Skeletal muscle cell (primary cell): ENCODE measurements around the gene PNPO.
A peak's percentile ranks its signal among the peaks of the same experiment; 100 is the strongest.

ENCODE experiments used
- DNase-seq: peaks from one replicate; pipeline ENCODE4 v3.0.0-alpha.2; 2010; ENCODE audit warnings: low read depth
- H3K4me3 ChIP-seq: 2 replicates; pipeline ENCODE4 v1.5.1; 2011; ENCODE audit warnings: low read depth, mild to moderate bottlenecking, control low read depth, low read length, moderate library complexity

The PNPO gene

GRCh38 chr17:47941246-47942095, at the start of gene PNPO:
Gene PNPO (plus strand): TSS chr17:47941571. CDS start chr17:47941676, 105 bp downstream.
- H3K4me3 ChIP-seq: peak within 1 kb of the TSS; percentile 84

GRCh38 chr17:47894498-47895346, 46.6 kb upstream of the PNPO start:
- peak overlapping the region; percentile 76 for H3K4me3 ChIP-seq
- DNase-seq: no peak

More at GRCh38 chr17:47941246-47942095, at the start of gene PNPO:
- peak; percentile 89 for DNase-seq

- peak overlapping the region; percentile 76 for H3K4me3 ChIP-seq
- DNase-seq: no peak
Measured at GRCh38 chr17:47895347-47895855, 46.0 kb upstream of the PNPO start.

GRCh38 chr17:47895856-47896671, 45.3 kb upstream of the PNPO start, which contains the start of gene SP2:
Gene SP2 (plus strand): TSS chr17:47896236. CDS start chr17:47896287, 51 bp downstream.
- DNase-seq: peak; percentile 100
- H3K4me3 ChIP-seq: peak within 1 kb of the TSS; percentile 90

- peak overlapping the region; percentile 90 for H3K4me3 ChIP-seq
- DNase-seq: no peak
Measured at GRCh38 chr17:47896672-47897490, 44.5 kb upstream of the PNPO start.

GRCh38 chr17:47897561-47897960, 43.8 kb upstream of the PNPO start:
- peak overlapping the region; percentile 90 for H3K4me3 ChIP-seq
- DNase-seq: no peak

GRCh38 chr17:47898241-47898640, 43.1 kb upstream of the PNPO start:
- H3K4me3 ChIP-seq: no peak overlapping the region
- DNase-seq: no peak

GRCh38 chr17:47899643-47900042, 41.7 kb upstream of the PNPO start:
- no peak for DNase-seq
- no peak overlapping the region for H3K4me3 ChIP-seq

- no peak for DNase-seq
- no peak overlapping the region for H3K4me3 ChIP-seq
Measured at GRCh38 chr17:47901423-47901822, 39.9 kb upstream of the PNPO start.

- H3K4me3 ChIP-seq: no peak overlapping the region
- no peak for DNase-seq
Measured at GRCh38 chr17:47902039-47902744, 39.2 kb upstream of the PNPO start.

GRCh38 chr17:47905221-47905733, 36.1 kb upstream of the PNPO start:
- H3K4me3 ChIP-seq: no peak overlapping the region
- peak; percentile 36 for DNase-seq

- no peak for DNase-seq
- H3K4me3 ChIP-seq: no peak overlapping the region
Measured at GRCh38 chr17:47906443-47906842, 34.9 kb upstream of the PNPO start.

- no peak for DNase-seq
- no peak overlapping the region for H3K4me3 ChIP-seq
Measured at GRCh38 chr17:47907932-47908562, 33.3 kb upstream of the PNPO start.

- no peak overlapping the region for H3K4me3 ChIP-seq
- DNase-seq: no peak
Measured at GRCh38 chr17:47913050-47913449, 28.3 kb upstream of the PNPO start.

GRCh38 chr17:47914306-47914948, 26.9 kb upstream of the PNPO start:
- H3K4me3 ChIP-seq: no peak overlapping the region
- DNase-seq: no peak

GRCh38 chr17:47915776-47916398, 25.5 kb upstream of the PNPO start:
- no peak overlapping the region for H3K4me3 ChIP-seq
- no peak for DNase-seq
